OCI-LY1 (cell line): ENCODE results near the gene CHCHD6.

Experiments used
- CTCF ChIP-seq: fragments of 200-600 bp; sonication (generic), shearing (Covaris generic); IDR thresholded peaks from 2 replicates; pipeline ENCODE4 v1.5.1; 2017; ENCODE audit warnings: mild to moderate bottlenecking, antibody characterized with exemption, low read length, moderate library complexity, mixed read lengths
- EZH2 ChIP-seq: fragments of 200-600 bp; sonication (generic), shearing (Covaris generic); IDR thresholded peaks from 2 replicates; pipeline ENCODE4 v1.8.0; 2017; ENCODE audit warnings: borderline replicate concordance, mixed run types, mild to moderate bottlenecking, antibody characterized with exemption, low read length, moderate library complexity, mixed read lengths

GRCh38 chr3:126897943-126898342, 193.9 kb downstream of the CHCHD6 start:
- no peak for TF ChIP-seq EZH2
- no peak for TF ChIP-seq CTCF
